ENCODE data around the gene MLF2.

Gene MLF2

GRCh38 chr12:6765634-6766581 lies 13.0 kb upstream of the MLF2 start, which contains the start of gene PTMS:
TSS of gene PTMS (plus strand) at chr12:6766363. CDS start at chr12:6766706, 343 bp downstream.
- DNase-seq: no peak
- Histone ChIP-seq H3K4me1 (ENCODE audit: control insufficient read depth, insufficient read depth, low read length, poor library complexity, severe bottlenecking) (peaks cover 21% of the 10 kb centered on the region), H3K27ac (ENCODE audit: insufficient read depth, low read length, poor library complexity, severe bottlenecking) (no peak within 1 kb of the TSS), H3K36me3 (ENCODE audit: control insufficient read depth, insufficient read depth, low read length) (no peaks in the 10 kb centered on the region), H3K9me3 (ENCODE audit: control insufficient read depth, low read length) (no peaks in the 10 kb centered on the region), H3K4me3 (ENCODE audit: insufficient read depth, low read depth, low read length, poor library complexity, severe bottlenecking) (peak within 1 kb of the TSS; percentile 53), H3K27me3 (replicated peaks; ENCODE audit: control insufficient read depth, insufficient read depth, low read length, poor library complexity, severe bottlenecking) (peaks cover 12% of the 10 kb centered on the region)

- Histone ChIP-seq H3K27ac (ENCODE audit: insufficient read depth, low read length, poor library complexity, severe bottlenecking) (no peak overlapping the region), H3K4me1 (ENCODE audit: control insufficient read depth, insufficient read depth, low read length, poor library complexity, severe bottlenecking) (peaks cover 21% of the 10 kb centered on the region), H3K4me3 (ENCODE audit: insufficient read depth, low read depth, low read length, poor library complexity, severe bottlenecking) (peak overlapping the region; percentile 53), H3K36me3 (ENCODE audit: control insufficient read depth, insufficient read depth, low read length) (no peaks in the 10 kb centered on the region), H3K27me3 (replicated peaks; ENCODE audit: control insufficient read depth, insufficient read depth, low read length, poor library complexity, severe bottlenecking) (peaks cover 12% of the 10 kb centered on the region), H3K9me3 (ENCODE audit: control insufficient read depth, low read length) (no peaks in the 10 kb centered on the region)
- DNase-seq: no peak
Observed at GRCh38 chr12:6765048-6765633, 12.2 kb upstream of the MLF2 start.

GRCh38 chr12:6764011-6764828 lies 11.3 kb upstream of the MLF2 start:
- no peak overlapping the region for H3K27ac ChIP-seq (ENCODE audit: insufficient read depth, low read length, poor library complexity, severe bottlenecking)
- no peaks in the 10 kb centered on the region for H3K9me3 ChIP-seq (ENCODE audit: control insufficient read depth, low read length)
- no peaks in the 10 kb centered on the region for H3K36me3 ChIP-seq (ENCODE audit: control insufficient read depth, insufficient read depth, low read length)
- peaks cover 12% of the 10 kb centered on the region for H3K27me3 ChIP-seq (replicated peaks; ENCODE audit: control insufficient read depth, insufficient read depth, low read length, poor library complexity, severe bottlenecking)
- peaks cover 21% of the 10 kb centered on the region for H3K4me1 ChIP-seq (ENCODE audit: control insufficient read depth, insufficient read depth, low read length, poor library complexity, severe bottlenecking)
- DNase-seq: peak; percentile 27 to 43 (median 38)
- no peak overlapping the region for H3K4me3 ChIP-seq (ENCODE audit: insufficient read depth, low read depth, low read length, poor library complexity, severe bottlenecking)

- Histone ChIP-seq H3K27ac (ENCODE audit: insufficient read depth, low read length, poor library complexity, severe bottlenecking) (no peak overlapping the region), H3K36me3 (ENCODE audit: control insufficient read depth, insufficient read depth, low read length) (no peaks in the 10 kb centered on the region), H3K4me3 (ENCODE audit: insufficient read depth, low read depth, low read length, poor library complexity, severe bottlenecking) (no peak overlapping the region), H3K27me3 (replicated peaks; ENCODE audit: control insufficient read depth, insufficient read depth, low read length, poor library complexity, severe bottlenecking) (peaks cover 12% of the 10 kb centered on the region), H3K9me3 (ENCODE audit: control insufficient read depth, low read length) (no peaks in the 10 kb centered on the region), H3K4me1 (ENCODE audit: control insufficient read depth, insufficient read depth, low read length, poor library complexity, severe bottlenecking) (peaks cover 21% of the 10 kb centered on the region)
- DNase-seq: no peak
Observed at GRCh38 chr12:6763380-6763779, 10.4 kb upstream of the MLF2 start.

GRCh38 chr12:6759741-6760140 lies 6.8 kb upstream of the MLF2 start:
- H3K4me3 ChIP-seq (ENCODE audit: insufficient read depth, low read depth, low read length, poor library complexity, severe bottlenecking): no peak overlapping the region
- no peaks in the 10 kb centered on the region for H3K36me3 ChIP-seq (ENCODE audit: control insufficient read depth, insufficient read depth, low read length)
- no peaks in the 10 kb centered on the region for H3K9me3 ChIP-seq (ENCODE audit: control insufficient read depth, low read length)
- no peak overlapping the region for H3K27ac ChIP-seq (ENCODE audit: insufficient read depth, low read length, poor library complexity, severe bottlenecking)
- DNase-seq: no peak
- H3K27me3 ChIP-seq (replicated peaks; ENCODE audit: control insufficient read depth, insufficient read depth, low read length, poor library complexity, severe bottlenecking): no peaks in the 10 kb centered on the region
- H3K4me1 ChIP-seq (ENCODE audit: control insufficient read depth, insufficient read depth, low read length, poor library complexity, severe bottlenecking): no peaks in the 10 kb centered on the region

- H3K9me3 ChIP-seq (ENCODE audit: control insufficient read depth, low read length): no peaks in the 10 kb centered on the region
- no peak overlapping the region for H3K27ac ChIP-seq (ENCODE audit: insufficient read depth, low read length, poor library complexity, severe bottlenecking)
Observed at GRCh38 chr12:6758506-6759095, 5.7 kb upstream of the MLF2 start.

GRCh38 chr12:6757028-6757690 lies 4.2 kb upstream of the MLF2 start:
- no peaks in the 10 kb centered on the region for H3K27me3 ChIP-seq (replicated peaks; ENCODE audit: control insufficient read depth, insufficient read depth, low read length, poor library complexity, severe bottlenecking)
- H3K36me3 ChIP-seq (ENCODE audit: control insufficient read depth, insufficient read depth, low read length): no peaks in the 10 kb centered on the region
- H3K27ac ChIP-seq (ENCODE audit: insufficient read depth, low read length, poor library complexity, severe bottlenecking): no peak overlapping the region
- DNase-seq: no peak
- no peak overlapping the region for H3K4me3 ChIP-seq (ENCODE audit: insufficient read depth, low read depth, low read length, poor library complexity, severe bottlenecking)
- no peaks in the 10 kb centered on the region for H3K9me3 ChIP-seq (ENCODE audit: control insufficient read depth, low read length)
- peaks cover 4% of the 10 kb centered on the region for H3K4me1 ChIP-seq (ENCODE audit: control insufficient read depth, insufficient read depth, low read length, poor library complexity, severe bottlenecking)

More at GRCh38 chr12:6758506-6759095, 5.7 kb upstream of the MLF2 start:
- no peaks in the 10 kb centered on the region for H3K36me3 ChIP-seq (ENCODE audit: control insufficient read depth, insufficient read depth, low read length)
- no peak overlapping the region for H3K4me3 ChIP-seq (ENCODE audit: insufficient read depth, low read depth, low read length, poor library complexity, severe bottlenecking)
- DNase-seq: no peak
- no peaks in the 10 kb centered on the region for H3K4me1 ChIP-seq (ENCODE audit: control insufficient read depth, insufficient read depth, low read length, poor library complexity, severe bottlenecking)
- H3K27me3 ChIP-seq (replicated peaks; ENCODE audit: control insufficient read depth, insufficient read depth, low read length, poor library complexity, severe bottlenecking): no peaks in the 10 kb centered on the region

- Histone ChIP-seq H3K9me3 (ENCODE audit: control insufficient read depth, low read length) (no peaks in the 10 kb centered on the region), H3K4me1 (ENCODE audit: control insufficient read depth, insufficient read depth, low read length, poor library complexity, severe bottlenecking) (peaks cover 9% of the 10 kb centered on the region), H3K27ac (ENCODE audit: insufficient read depth, low read length, poor library complexity, severe bottlenecking) (no peak overlapping the region), H3K4me3 (ENCODE audit: insufficient read depth, low read depth, low read length, poor library complexity, severe bottlenecking) (no peak overlapping the region), H3K36me3 (ENCODE audit: control insufficient read depth, insufficient read depth, low read length) (peaks cover 17% of the 10 kb centered on the region), H3K27me3 (replicated peaks; ENCODE audit: control insufficient read depth, insufficient read depth, low read length, poor library complexity, severe bottlenecking) (no peaks in the 10 kb centered on the region)
- no peak for DNase-seq
Observed at GRCh38 chr12:6754411-6754810, 1.5 kb upstream of the MLF2 start.

- peaks cover 9% of the 10 kb centered on the region for H3K4me1 ChIP-seq (ENCODE audit: control insufficient read depth, insufficient read depth, low read length, poor library complexity, severe bottlenecking)
- peak overlapping the region; percentile 81 for H3K4me3 ChIP-seq (ENCODE audit: insufficient read depth, low read depth, low read length, poor library complexity, severe bottlenecking)
- peak overlapping the region; percentile 91 for H3K27ac ChIP-seq (ENCODE audit: insufficient read depth, low read length, poor library complexity, severe bottlenecking)
- DNase-seq: no peak
- H3K36me3 ChIP-seq (ENCODE audit: control insufficient read depth, insufficient read depth, low read length): peaks cover 22% of the 10 kb centered on the region
- H3K9me3 ChIP-seq (ENCODE audit: control insufficient read depth, low read length): no peaks in the 10 kb centered on the region
- no peaks in the 10 kb centered on the region for H3K27me3 ChIP-seq (replicated peaks; ENCODE audit: control insufficient read depth, insufficient read depth, low read length, poor library complexity, severe bottlenecking)
Observed at GRCh38 chr12:6753772-6754356, 923 bp upstream of the MLF2 start.
